Liver (tissue), 3 donors: Measurements from ENCODE around the gene LRRC30.

Source experiments
- ATF3 ChIP-seq: IDR thresholded peaks from 2 replicates; pipeline ENCODE4 v1.6.1; 2016; ENCODE audit warnings: antibody characterized with exemption
- CTCF ChIP-seq: fragments of 150-350 bp; IDR thresholded peaks from 2 replicates; pipeline ENCODE4 v1.5.1; 2017; ENCODE audit warnings: improper control_type of control experiment, low read depth, low read length; ENCODE audit not compliant: missing input control
- EGR1 ChIP-seq, 2 donors: IDR thresholded peaks; 2 replicates each; pipeline ENCODE4 v1.6.1; 2016 to 2018; ENCODE audit warnings: antibody characterized with exemption in 2 of 2, low read depth in 2 of 2
- FOXA2 ChIP-seq: IDR thresholded peaks from 2 replicates; pipeline ENCODE4 v1.6.1; 2016; ENCODE audit warnings: antibody characterized with exemption
- HNF4A ChIP-seq, 2 donors: conservative IDR thresholded peaks; 2 replicates each; pipeline ENCODE4 v1.6.1; 2016; ENCODE audit warnings: antibody characterized with exemption in 2 of 2, mild to moderate bottlenecking in 2 of 2
- HNF4G ChIP-seq: IDR thresholded peaks from 2 replicates; pipeline ENCODE4 v1.6.1; 2016; ENCODE audit warnings: antibody characterized with exemption
- JUND ChIP-seq, 2 donors: IDR thresholded peaks; 2 replicates each; pipeline ENCODE4 v1.6.1; 2016; ENCODE audit warnings: antibody characterized with exemption in 2 of 2
- MAX ChIP-seq: IDR thresholded peaks from 2 replicates; pipeline ENCODE4 v1.6.1; 2016; ENCODE audit warnings: antibody characterized with exemption
- RAD21 ChIP-seq, 2 donors: IDR thresholded peaks; 2 replicates each; pipeline ENCODE4 v1.6.1; 2016; ENCODE audit warnings: antibody characterized with exemption in 2 of 2, mild to moderate bottlenecking in 2 of 2
- REST ChIP-seq: IDR thresholded peaks from 2 replicates; pipeline ENCODE4 v1.6.1; 2016; ENCODE audit warnings: antibody characterized with exemption, mild to moderate bottlenecking
- SP1 ChIP-seq: IDR thresholded peaks from 2 replicates; pipeline ENCODE4 v1.6.1; 2018; ENCODE audit warnings: antibody characterized with exemption, mild to moderate bottlenecking
- TAF1 ChIP-seq: conservative IDR thresholded peaks from 2 replicates; pipeline ENCODE4 v1.6.1; 2016; ENCODE audit warnings: antibody characterized with exemption, mild to moderate bottlenecking
- YY1 ChIP-seq: IDR thresholded peaks from 2 replicates; pipeline ENCODE4 v1.6.1; 2016; ENCODE audit warnings: antibody characterized with exemption, mild to moderate bottlenecking
- ZBTB33 ChIP-seq: IDR thresholded peaks from 2 replicates; pipeline ENCODE4 v1.6.1; 2016; ENCODE audit warnings: antibody characterized with exemption
- donor health status: healthy.
- donor health status: healthy.

- TF ChIP-seq CTCF (no peak), ZBTB33 (no peak), REST (no peak), YY1 (no peak), SP1 (no peak), RAD21 (IDR thresholded peaks at IDR 0.05) (no peak), MAX (no peak), FOXA2 (no peak), HNF4A (conservative IDR thresholded peaks at IDR 0.05) (no peak), TAF1 (no peak), EGR1 (IDR thresholded peaks at IDR 0.05; ENCODE audit: low read depth in 2 of 2) (no peak), JUND (IDR thresholded peaks at IDR 0.05) (no peak), HNF4G (no peak), ATF3 (no peak)
Observed at GRCh38 chr18:7191736-7192135, 39.2 kb upstream of the LRRC30 start.
